Ammon's horn (tissue), 1 donor: Measurements from ENCODE around the gene BTBD9.
"Not testable (repeated sequence)": the region's sequence is repeated elsewhere in the genome, so short reads cannot be mapped to it uniquely, and the experiment has no call there.

Source experiments
- DNase-seq: peaks from one replicate; pipeline ENCODE4 v3.0.0-alpha.2; 2016; ENCODE audit warnings: low spot score

BTBD9 gene

GRCh38 chr6:38144365-38144945, 495.3 kb downstream of the BTBD9 start:
- no peak for DNase-seq

GRCh38 chr6:38143191-38144150, 496.3 kb downstream of the BTBD9 start:
- DNase-seq, result peak; percentile 86

GRCh38 chr6:38142178-38142902, 497.4 kb downstream of the BTBD9 start:
- DNase-seq, result no peak

GRCh38 chr6:38141716-38142115, 498.0 kb downstream of the BTBD9 start:
- DNase-seq, result no peak

GRCh38 chr6:38141085-38141484, 498.6 kb downstream of the BTBD9 start:
- DNase-seq, result peak; percentile 32

GRCh38 chr6:38138374-38138773, 501.4 kb downstream of the BTBD9 start:
- no peak for DNase-seq

GRCh38 chr6:38137608-38138265, 502.0 kb downstream of the BTBD9 start:
- DNase-seq, result no peak

GRCh38 chr6:38136547-38136946, 503.2 kb downstream of the BTBD9 start:
- no peak for DNase-seq

GRCh38 chr6:38134704-38135088, 505.0 kb downstream of the BTBD9 start:
- DNase-seq, result no peak

GRCh38 chr6:38133932-38134703, 505.6 kb downstream of the BTBD9 start:
- no peak for DNase-seq

- no peak for DNase-seq
Measured at GRCh38 chr6:38131527-38131965, 508.2 kb downstream of the BTBD9 start.

GRCh38 chr6:38127284-38127683, 512.4 kb downstream of the BTBD9 start:
- DNase-seq, result no peak

GRCh38 chr6:38124224-38124926, 515.4 kb downstream of the BTBD9 start:
- not testable (repeated sequence) for DNase-seq

GRCh38 chr6:38119516-38119915, 520.2 kb downstream of the BTBD9 start:
- DNase-seq, result no peak

GRCh38 chr6:38118791-38119365, 520.9 kb downstream of the BTBD9 start:
- DNase-seq, result no peak
